DND-41 (cell line): Measurements from ENCODE around the gene PHC2.

Experiments
- ATAC-seq: fragments of 200-7000 bp; cut with Tn5 transposase; 3 replicates; pipeline ENCODE4 v1.9.1; 2021; ENCODE audit warnings: low read depth; ENCODE audit not compliant: insufficient read depth
- DNase-seq: peaks from one replicate; pipeline ENCODE4 v3.0.0-alpha.2; 2020
- H2AFZ ChIP-seq: 2 replicates; pipeline ENCODE4 v1.6.0; 2012; ENCODE audit warnings: low read depth, low read length
- H3K27ac ChIP-seq: 2 replicates; pipeline ENCODE4 v1.5.1; 2012; ENCODE audit warnings: low read length, inconsistent platforms
- H3K27me3 ChIP-seq: fragments of 200-600 bp; sonication (generic); 2 replicates; pipeline ENCODE4 v1.6.0; 2012; ENCODE audit warnings: low read length, mild to moderate bottlenecking, inconsistent platforms; ENCODE audit not compliant: insufficient read depth, poor library complexity
- H3K36me3 ChIP-seq: 2 replicates; pipeline ENCODE4 v1.5.1; 2012; ENCODE audit warnings: low read length, inconsistent platforms; ENCODE audit not compliant: insufficient read depth
- H3K4me1 ChIP-seq: 2 replicates; pipeline ENCODE4 v1.5.1; 2012; ENCODE audit warnings: mild to moderate bottlenecking, low read length; ENCODE audit not compliant: insufficient read depth
- H3K4me2 ChIP-seq: 2 replicates; pipeline ENCODE4 v1.6.0; 2012; ENCODE audit warnings: mild to moderate bottlenecking, moderate library complexity, low read length, inconsistent platforms; ENCODE audit not compliant: insufficient read depth
- H3K4me3 ChIP-seq, 2 experiments: fragments of 200-600 bp in 1 of 2; shearing (Covaris generic) in 1 of 2; 2 replicates each; pipeline ENCODE4 v1.5.1; 2012 to 2016; ENCODE audit warnings: inconsistent platforms in 2 of 2, low read length in 2 of 2, mild to moderate bottlenecking in 2 of 2, low read depth in 1 of 2, moderate library complexity in 1 of 2
- H3K79me2 ChIP-seq: 2 replicates; pipeline ENCODE4 v1.6.0; 2012; ENCODE audit warnings: low read length, inconsistent platforms; ENCODE audit not compliant: insufficient read depth
- H3K9ac ChIP-seq: 2 replicates; pipeline ENCODE4 v1.6.0; 2012; ENCODE audit warnings: low read depth, mild to moderate bottlenecking, inconsistent platforms, low read length, moderate library complexity
- H3K9me3 ChIP-seq: 2 replicates; pipeline ENCODE4 v1.5.1; 2012; ENCODE audit warnings: low read length, moderate library complexity, mild to moderate bottlenecking, inconsistent platforms; ENCODE audit not compliant: insufficient read depth, severe bottlenecking
- H4K20me1 ChIP-seq: 2 replicates; pipeline ENCODE4 v1.6.0; 2012; ENCODE audit warnings: low read length; ENCODE audit not compliant: insufficient read depth
- EZH2 ChIP-seq: IDR thresholded peaks from 3 replicates; pipeline ENCODE4 v1.6.1; 2012; ENCODE audit warnings: borderline replicate concordance, low read depth, mild to moderate bottlenecking, moderate library complexity, low read length, inconsistent platforms; ENCODE audit not compliant: severe bottlenecking
- TF ChIP-seq, protein P1 (sequence below): IDR thresholded peaks from 2 replicates; pipeline ENCODE4 v1.5.1; 2012; ENCODE audit warnings: borderline replicate concordance, low read length, moderate library complexity, mild to moderate bottlenecking; ENCODE audit not compliant: poor library complexity, severe bottlenecking; ENCODE audit errors: extremely low read depth

PHC2 gene

DNA sequence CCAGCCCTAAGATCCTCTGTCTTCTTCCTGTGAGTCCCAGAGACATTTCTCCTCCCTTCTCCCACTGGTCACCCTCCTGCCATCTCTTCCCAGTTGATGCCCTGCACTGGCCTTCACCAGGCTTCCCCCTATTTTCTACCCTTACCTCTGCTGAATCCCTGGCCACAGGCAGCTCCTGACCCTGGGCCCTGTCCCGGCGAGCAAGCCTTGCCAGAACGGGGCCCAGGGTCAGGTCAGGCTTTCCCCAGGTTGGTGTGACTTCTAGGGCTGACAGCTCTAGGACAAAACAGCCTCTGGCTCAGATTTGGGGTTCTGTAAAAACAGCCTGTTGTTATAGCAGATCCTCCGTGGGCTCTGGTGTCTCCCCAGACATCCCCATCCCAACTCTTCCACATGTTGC is 57.3 kb downstream of the PHC2 start:
- no peak overlapping the region for H3K4me2 ChIP-seq
- H3K9ac ChIP-seq = no peak overlapping the region
- H3K4me3 ChIP-seq = no peak overlapping the region
- H3K27ac ChIP-seq = no peak overlapping the region
- H3K9me3 ChIP-seq = no peaks in the 10 kb centered on the region
- H2AFZ ChIP-seq = no peak overlapping the region
- H3K4me1 ChIP-seq = no peaks in the 10 kb centered on the region
- ATAC-seq = no peak
- H3K27me3 ChIP-seq = peaks cover 19% of the 10 kb centered on the region
- no peaks in the 10 kb centered on the region; the same call in 1 of the 2 replicates for H4K20me1 ChIP-seq
- DNase-seq = no peak
- H3K36me3 ChIP-seq = no peaks in the 10 kb centered on the region
- H3K79me2 ChIP-seq = no peaks in the 10 kb centered on the region
- TF ChIP-seq EZH2 = no peak
- TF ChIP-seq, protein P1, sequence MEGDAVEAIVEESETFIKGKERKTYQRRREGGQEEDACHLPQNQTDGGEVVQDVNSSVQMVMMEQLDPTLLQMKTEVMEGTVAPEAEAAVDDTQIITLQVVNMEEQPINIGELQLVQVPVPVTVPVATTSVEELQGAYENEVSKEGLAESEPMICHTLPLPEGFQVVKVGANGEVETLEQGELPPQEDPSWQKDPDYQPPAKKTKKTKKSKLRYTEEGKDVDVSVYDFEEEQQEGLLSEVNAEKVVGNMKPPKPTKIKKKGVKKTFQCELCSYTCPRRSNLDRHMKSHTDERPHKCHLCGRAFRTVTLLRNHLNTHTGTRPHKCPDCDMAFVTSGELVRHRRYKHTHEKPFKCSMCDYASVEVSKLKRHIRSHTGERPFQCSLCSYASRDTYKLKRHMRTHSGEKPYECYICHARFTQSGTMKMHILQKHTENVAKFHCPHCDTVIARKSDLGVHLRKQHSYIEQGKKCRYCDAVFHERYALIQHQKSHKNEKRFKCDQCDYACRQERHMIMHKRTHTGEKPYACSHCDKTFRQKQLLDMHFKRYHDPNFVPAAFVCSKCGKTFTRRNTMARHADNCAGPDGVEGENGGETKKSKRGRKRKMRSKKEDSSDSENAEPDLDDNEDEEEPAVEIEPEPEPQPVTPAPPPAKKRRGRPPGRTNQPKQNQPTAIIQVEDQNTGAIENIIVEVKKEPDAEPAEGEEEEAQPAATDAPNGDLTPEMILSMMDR = no peak

DNA sequence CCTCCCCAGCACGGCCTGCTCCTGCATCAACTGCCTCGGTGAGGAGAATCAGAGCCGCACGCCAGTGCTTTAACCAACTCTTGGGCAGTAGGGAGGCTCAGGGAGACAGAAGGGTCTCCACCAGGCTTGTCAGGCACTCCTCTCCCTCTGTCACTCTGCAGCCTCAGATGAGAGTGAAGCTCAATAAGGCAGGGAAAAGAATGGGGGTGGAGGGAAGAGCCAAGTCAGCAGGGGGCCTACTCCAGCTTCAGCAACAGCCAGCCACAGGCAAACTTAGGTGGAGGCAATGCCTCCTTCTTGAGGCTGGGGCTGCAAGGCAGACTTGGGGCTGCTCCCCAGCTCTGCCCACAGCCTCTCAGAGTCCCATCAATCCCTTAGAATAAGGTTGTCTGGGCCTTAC is 58.2 kb downstream of the PHC2 start:
- H3K27me3 ChIP-seq = peaks cover 16% of the 10 kb centered on the region
- H3K4me1 ChIP-seq = no peaks in the 10 kb centered on the region; the same call in 1 of the 2 replicates
- H2AFZ ChIP-seq = no peak overlapping the region
- ATAC-seq (no peak), DNase-seq (no peak)
- no peaks in the 10 kb centered on the region for H3K79me2 ChIP-seq
- H4K20me1 ChIP-seq = no peaks in the 10 kb centered on the region; the same call in 1 of the 2 replicates
- no peaks in the 10 kb centered on the region for H3K36me3 ChIP-seq
- TF ChIP-seq, protein P1 = no peak
- no peak for TF ChIP-seq EZH2
- H3K9me3 ChIP-seq = no peaks in the 10 kb centered on the region
- no peak overlapping the region for H3K4me2 ChIP-seq
- no peak overlapping the region for H3K9ac ChIP-seq
- H3K4me3 ChIP-seq = no peak overlapping the region
- no peak overlapping the region for H3K27ac ChIP-seq

DNA sequence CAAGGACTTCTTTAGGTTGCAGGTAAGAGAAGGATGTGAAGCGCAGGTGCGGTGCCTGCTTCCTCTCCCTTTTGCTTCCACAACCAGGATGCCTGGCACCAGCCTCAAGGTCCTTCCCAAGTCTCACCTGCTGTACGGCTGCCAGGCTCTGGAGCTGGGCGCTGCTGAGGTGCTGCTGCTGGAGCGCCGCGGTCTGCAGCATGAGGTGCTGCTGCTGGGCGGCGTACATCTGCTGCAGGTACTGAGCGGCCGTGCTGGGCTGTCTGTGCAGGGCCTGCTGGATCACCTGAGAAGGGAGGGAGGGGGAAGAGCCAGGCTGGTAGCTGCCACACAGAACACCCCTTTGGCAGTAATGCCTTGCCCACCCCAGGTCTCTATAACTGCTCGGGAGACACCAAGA is 58.7 kb downstream of the PHC2 start:
- no peak overlapping the region for H3K27ac ChIP-seq
- H4K20me1 ChIP-seq = peaks cover 2% of the 10 kb centered on the region
- TF ChIP-seq, protein P1 = no peak
- no peak for TF ChIP-seq EZH2
- H3K9ac ChIP-seq = no peak overlapping the region
- H3K4me2 ChIP-seq = no peak overlapping the region
- H3K27me3 ChIP-seq = peaks cover 14% of the 10 kb centered on the region
- DNase-seq (no peak), ATAC-seq (no peak)
- H3K9me3 ChIP-seq = no peaks in the 10 kb centered on the region
- no peaks in the 10 kb centered on the region; the same call in 1 of the 2 replicates for H3K4me1 ChIP-seq
- no peaks in the 10 kb centered on the region for H3K36me3 ChIP-seq
- no peak overlapping the region for H2AFZ ChIP-seq
- no peak overlapping the region for H3K4me3 ChIP-seq
- no peaks in the 10 kb centered on the region for H3K79me2 ChIP-seq

DNA sequence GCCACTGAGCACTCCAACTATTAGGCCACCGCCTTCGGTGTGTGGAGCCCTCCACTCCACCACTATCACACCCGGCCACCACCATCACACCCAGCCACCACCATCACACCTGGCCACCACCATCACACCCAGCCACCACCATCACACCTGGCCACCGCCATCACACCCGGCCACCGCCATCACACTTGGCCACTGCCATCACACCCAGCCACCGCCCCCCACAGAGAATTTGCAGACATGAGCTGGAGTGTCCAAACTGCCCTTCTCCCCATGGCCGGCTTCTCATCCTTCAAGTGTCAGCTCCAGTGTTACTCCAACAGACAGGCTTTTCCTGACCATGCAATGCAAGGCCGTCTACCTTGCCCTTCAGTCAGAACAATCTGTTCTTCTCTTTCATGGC is 59.6 kb downstream of the PHC2 start:
- no peak overlapping the region for H2AFZ ChIP-seq
- H3K9me3 ChIP-seq = no peaks in the 10 kb centered on the region
- TF ChIP-seq, protein P1 = no peak
- TF ChIP-seq EZH2 = no peak
- no peaks in the 10 kb centered on the region; the same call in 1 of the 2 replicates for H3K4me1 ChIP-seq
- ATAC-seq (no peak), DNase-seq (no peak)
- H3K9ac ChIP-seq = no peak overlapping the region
- peaks cover 5% of the 10 kb centered on the region for H4K20me1 ChIP-seq
- H3K79me2 ChIP-seq = no peaks in the 10 kb centered on the region
- no peak overlapping the region for H3K4me3 ChIP-seq
- no peak overlapping the region for H3K4me2 ChIP-seq
- H3K27me3 ChIP-seq = peaks cover 11% of the 10 kb centered on the region
- no peaks in the 10 kb centered on the region for H3K36me3 ChIP-seq
- no peak overlapping the region for H3K27ac ChIP-seq
